NCI-H1436 (cell line): Measurements from ENCODE around the gene KNCN.

Source experiments
- DNase-seq: peaks from one replicate; lab custom pipeline; 2025; lab: John Stamatoyannopoulos, UW

The KNCN gene

GRCh38 chr1:46568461-46568891 is 17.0 kb upstream of the KNCN start:
- no peak for DNase-seq

- DNase-seq: no peak
Measured at GRCh38 chr1:46563341-46563740, 11.9 kb upstream of the KNCN start.

GRCh38 chr1:46562498-46562897 is 11.1 kb upstream of the KNCN start:
- no peak for DNase-seq

- no peak for DNase-seq
Measured at GRCh38 chr1:46558966-46559365, 7.5 kb upstream of the KNCN start.

- DNase-seq: peak; percentile 78
Measured at GRCh38 chr1:46558141-46558963, 6.9 kb upstream of the KNCN start.

- DNase-seq: no peak
Measured at GRCh38 chr1:46557403-46557802, 6.0 kb upstream of the KNCN start.

GRCh38 chr1:46556822-46557221 is 5.4 kb upstream of the KNCN start:
- DNase-seq: no peak

GRCh38 chr1:46555826-46556619 is 4.6 kb upstream of the KNCN start:
- DNase-seq: no peak

GRCh38 chr1:46554597-46555381 is 3.3 kb upstream of the KNCN start:
- no peak for DNase-seq

GRCh38 chr1:46554236-46554596 is 2.8 kb upstream of the KNCN start:
- DNase-seq: no peak

- DNase-seq: no peak
Measured at GRCh38 chr1:46553506-46553905, 2.1 kb upstream of the KNCN start.

- no peak for DNase-seq
Measured at GRCh38 chr1:46552357-46553237, 1.1 kb upstream of the KNCN start.

GRCh38 chr1:46550751-46551231 is 656 bp downstream of the KNCN start:
- DNase-seq: no peak

GRCh38 chr1:46549697-46550681 is 1.5 kb downstream of the KNCN start:
- peak; percentile 63 for DNase-seq

- peak; percentile 29 for DNase-seq
Measured at GRCh38 chr1:46547481-46548383, 3.7 kb downstream of the KNCN start.

- no peak for DNase-seq
Measured at GRCh38 chr1:46546210-46546609, 5.2 kb downstream of the KNCN start.

GRCh38 chr1:46545784-46546183 is 5.7 kb downstream of the KNCN start:
- DNase-seq: no peak

GRCh38 chr1:46544561-46545240 is 6.7 kb downstream of the KNCN start:
- DNase-seq: no peak
